Loucy (cell line): ENCODE data around the gene JARID2.

ENCODE experiments used
- H2AFZ ChIP-seq: fragments of 200-600 bp; sonication (generic); 2 replicates; pipeline ENCODE4 v1.6.0; 2016; ENCODE audit warnings: antibody characterized with exemption, mild to moderate bottlenecking, low read length, moderate library complexity
- H3F3A ChIP-seq: fragments of 200-600 bp; 2 replicates; pipeline ENCODE4 v1.6.0; 2016; ENCODE audit warnings: antibody characterized with exemption, low read depth, mild to moderate bottlenecking
- H3K27me3 ChIP-seq: fragments of 200-600 bp; sonication (generic); 2 replicates; pipeline ENCODE4 v1.6.1; 2014; ENCODE audit warnings: low read length, mild to moderate bottlenecking; ENCODE audit not compliant: insufficient read depth, poor library complexity, severe bottlenecking
- H3K36me3 ChIP-seq: fragments of 200-600 bp; sonication (generic); 2 replicates; pipeline ENCODE4 v1.6.1; 2016; ENCODE audit warnings: low read length; ENCODE audit not compliant: insufficient read depth
- H3K4me1 ChIP-seq: fragments of 200-600 bp; sonication (generic); 2 replicates; pipeline ENCODE4 v1.5.1; 2014; ENCODE audit warnings: low read length, mild to moderate bottlenecking; ENCODE audit not compliant: insufficient read depth, poor library complexity, severe bottlenecking
- H3K4me2 ChIP-seq: fragments of 200-600 bp; sonication (generic); 2 replicates; pipeline ENCODE4 v1.6.0; 2014; ENCODE audit warnings: antibody characterized with exemption, low read length, low read depth, mild to moderate bottlenecking; ENCODE audit not compliant: poor library complexity, severe bottlenecking
- H3K4me3 ChIP-seq: fragments of 200-600 bp; sonication (generic); 2 replicates; pipeline ENCODE4 v1.5.1; 2014; ENCODE audit warnings: low read length, mild to moderate bottlenecking, mixed read lengths; ENCODE audit not compliant: poor library complexity, severe bottlenecking
- H3K79me2 ChIP-seq: fragments of 200-600 bp; sonication (generic); 2 replicates; pipeline ENCODE4 v1.6.1; 2014; ENCODE audit warnings: low read length; ENCODE audit not compliant: insufficient read depth
- H3K9ac ChIP-seq: fragments of 200-600 bp; sonication (generic); 2 replicates; pipeline ENCODE4 v1.6.0; 2014; ENCODE audit warnings: mild to moderate bottlenecking, low read depth, low read length, moderate library complexity; ENCODE audit not compliant: poor library complexity, severe bottlenecking
- H3K9me2 ChIP-seq: fragments of 200-600 bp; sonication (generic); replicated peaks from 2 replicates; pipeline ENCODE4 v1.6.1; 2016; ENCODE audit warnings: low read depth, low read length, mixed read lengths
- H3K9me3 ChIP-seq: fragments of 200-600 bp; sonication (generic); 2 replicates; pipeline ENCODE4 v1.6.1; 2014; ENCODE audit warnings: mild to moderate bottlenecking, antibody characterized with exemption, low read length, low read depth; ENCODE audit not compliant: insufficient read depth
- H4K20me1 ChIP-seq: fragments of 200-600 bp; sonication (generic); 2 replicates; pipeline ENCODE4 v1.6.0; 2014; ENCODE audit warnings: antibody characterized with exemption, low read length, mild to moderate bottlenecking; ENCODE audit not compliant: insufficient read depth, poor library complexity, severe bottlenecking
- EZH2phosphoT487 ChIP-seq: fragments of 200-600 bp; IDR thresholded peaks from 2 replicates; pipeline ENCODE4 v1.6.1; 2018; ENCODE audit warnings: antibody characterized with exemption, mild to moderate bottlenecking, moderate library complexity, borderline replicate concordance
- TF ChIP-seq, protein P1 (sequence below): fragments of 200-600 bp; sonication (generic); conservative IDR thresholded peaks from 2 replicates; pipeline ENCODE4 v1.5.1; 2014; ENCODE audit warnings: mild to moderate bottlenecking, antibody characterized with exemption, low read length

JARID2 gene

DNA sequence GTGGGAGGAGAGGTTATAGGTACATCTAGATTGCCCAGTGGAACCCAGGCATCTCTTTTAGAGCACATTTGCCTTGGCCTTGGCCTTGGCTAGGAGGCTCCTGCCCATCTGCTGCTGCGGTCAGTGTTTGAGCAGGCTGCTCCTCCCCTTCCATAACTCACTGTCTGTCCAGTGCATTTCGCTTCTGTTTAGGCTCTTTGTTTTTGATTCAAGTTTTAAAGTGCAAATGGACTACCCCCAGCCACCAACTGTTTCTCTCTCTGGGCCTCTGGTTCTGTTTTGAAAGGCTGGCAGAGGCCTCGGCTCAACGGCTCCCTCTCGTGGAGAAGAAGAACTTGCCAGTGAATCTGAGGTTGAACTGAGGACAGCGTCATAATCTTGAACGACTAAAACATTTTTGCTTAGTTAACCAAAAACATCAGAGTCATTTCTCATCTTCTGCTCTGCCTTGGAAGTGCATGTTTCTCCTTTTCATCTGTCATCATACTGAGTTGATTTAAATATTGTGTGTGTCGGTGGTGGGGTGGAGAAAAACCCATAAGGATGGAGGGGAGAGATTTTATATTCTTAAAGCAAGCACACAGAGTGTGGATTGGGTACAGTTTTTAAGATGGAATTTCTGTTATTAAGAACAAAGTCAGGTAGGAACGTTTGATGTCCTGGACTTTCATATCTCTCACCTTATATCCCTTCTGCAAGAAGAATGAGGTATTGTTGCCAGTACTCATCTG lies 245.6 kb downstream of the JARID2 start:
- H2AFZ ChIP-seq: no peak overlapping the region

DNA sequence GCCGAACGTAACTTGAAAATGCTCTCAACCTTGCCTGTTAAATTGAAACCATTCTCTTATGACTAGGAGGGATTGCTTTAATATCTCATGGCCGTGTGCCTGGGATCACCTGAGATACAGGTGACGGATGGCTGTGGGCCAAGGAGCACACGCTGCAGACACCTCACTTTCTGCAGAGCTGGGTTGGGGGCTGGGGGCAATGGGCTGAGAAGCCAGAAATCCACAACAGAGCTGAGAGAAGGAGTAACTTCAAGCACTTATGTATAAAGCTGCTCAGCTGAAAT lies 246.1 kb downstream of the JARID2 start:
- peaks cover 10% of the 10 kb centered on the region; the same call in 1 of the 2 replicates for H3F3A ChIP-seq
- peaks cover 19% of the 10 kb centered on the region for H3K4me1 ChIP-seq
- peaks cover 98% of the 10 kb centered on the region for H3K36me3 ChIP-seq
- no peaks in the 10 kb centered on the region for H3K9me2 ChIP-seq
- TF ChIP-seq, protein P1, sequence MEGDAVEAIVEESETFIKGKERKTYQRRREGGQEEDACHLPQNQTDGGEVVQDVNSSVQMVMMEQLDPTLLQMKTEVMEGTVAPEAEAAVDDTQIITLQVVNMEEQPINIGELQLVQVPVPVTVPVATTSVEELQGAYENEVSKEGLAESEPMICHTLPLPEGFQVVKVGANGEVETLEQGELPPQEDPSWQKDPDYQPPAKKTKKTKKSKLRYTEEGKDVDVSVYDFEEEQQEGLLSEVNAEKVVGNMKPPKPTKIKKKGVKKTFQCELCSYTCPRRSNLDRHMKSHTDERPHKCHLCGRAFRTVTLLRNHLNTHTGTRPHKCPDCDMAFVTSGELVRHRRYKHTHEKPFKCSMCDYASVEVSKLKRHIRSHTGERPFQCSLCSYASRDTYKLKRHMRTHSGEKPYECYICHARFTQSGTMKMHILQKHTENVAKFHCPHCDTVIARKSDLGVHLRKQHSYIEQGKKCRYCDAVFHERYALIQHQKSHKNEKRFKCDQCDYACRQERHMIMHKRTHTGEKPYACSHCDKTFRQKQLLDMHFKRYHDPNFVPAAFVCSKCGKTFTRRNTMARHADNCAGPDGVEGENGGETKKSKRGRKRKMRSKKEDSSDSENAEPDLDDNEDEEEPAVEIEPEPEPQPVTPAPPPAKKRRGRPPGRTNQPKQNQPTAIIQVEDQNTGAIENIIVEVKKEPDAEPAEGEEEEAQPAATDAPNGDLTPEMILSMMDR: no peak
- TF ChIP-seq EZH2phosphoT487: no peak
- H3K9ac ChIP-seq: no peak overlapping the region
- no peak overlapping the region for H2AFZ ChIP-seq
- H3K9me3 ChIP-seq: no peaks in the 10 kb centered on the region
- H3K4me2 ChIP-seq: no peak overlapping the region
- peaks cover 79% of the 10 kb centered on the region for H4K20me1 ChIP-seq
- no peak overlapping the region for H3K4me3 ChIP-seq
- peaks cover 96% of the 10 kb centered on the region for H3K79me2 ChIP-seq
- no peaks in the 10 kb centered on the region for H3K27me3 ChIP-seq

More for the DNA sequence above, 245.6 kb downstream of the JARID2 start:
- Histone ChIP-seq H3K9ac (no peak overlapping the region), H3K9me3 (no peaks in the 10 kb centered on the region), H3K9me2 (no peaks in the 10 kb centered on the region), H3K4me2 (no peak overlapping the region), H3K36me3 (peaks cover 98% of the 10 kb centered on the region), H3K4me3 (no peak overlapping the region), H3F3A (peaks cover 10% of the 10 kb centered on the region; the same call in 1 of the 2 replicates), H3K27me3 (no peaks in the 10 kb centered on the region), H4K20me1 (peaks cover 81% of the 10 kb centered on the region), H3K4me1 (peaks cover 19% of the 10 kb centered on the region), H3K79me2 (peaks cover 96% of the 10 kb centered on the region)
- TF ChIP-seq, protein P1: peak; percentile 98
- TF ChIP-seq EZH2phosphoT487: no peak

DNA sequence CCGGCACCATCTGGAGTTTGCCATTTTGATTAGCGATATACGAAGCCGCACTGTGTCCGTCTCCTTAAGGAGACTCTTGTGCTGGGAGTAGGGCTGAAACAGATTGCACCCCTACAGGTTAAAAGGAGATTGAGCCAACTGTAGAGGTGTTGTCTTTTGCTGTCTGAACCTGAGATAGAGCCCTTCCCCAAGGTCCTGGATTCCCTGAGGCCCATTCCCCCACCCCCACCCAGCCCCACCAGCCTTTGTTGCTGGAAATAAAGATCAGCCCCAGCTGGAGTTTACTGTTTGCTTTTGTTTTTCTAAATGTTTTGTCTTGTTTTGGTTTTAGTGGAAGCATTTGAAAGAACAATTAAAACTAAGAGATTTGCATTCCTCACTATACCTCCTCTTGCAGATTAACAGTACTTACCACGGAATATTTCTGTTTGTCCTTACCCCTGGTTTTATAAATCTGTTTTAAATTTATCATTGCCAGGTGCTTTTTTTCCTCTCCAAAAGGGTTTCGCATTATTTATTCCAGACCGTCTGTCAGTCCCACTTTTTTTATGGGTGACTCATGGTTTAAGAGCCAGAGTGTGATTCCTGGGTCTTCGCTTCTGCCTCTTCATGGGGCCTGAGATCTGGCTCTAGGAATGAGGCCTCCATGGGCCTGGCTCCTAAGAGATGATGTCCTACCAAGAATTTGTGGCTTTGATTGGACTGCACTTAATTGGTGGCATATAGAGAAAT lies 247.7 kb downstream of the JARID2 start:
- TF ChIP-seq, protein P1: no peak
- TF ChIP-seq EZH2phosphoT487: no peak
- H2AFZ ChIP-seq: no peak overlapping the region
- H3K79me2 ChIP-seq: peaks cover 95% of the 10 kb centered on the region
- H3K9me2 ChIP-seq: no peaks in the 10 kb centered on the region
- H3K9ac ChIP-seq: no peak overlapping the region
- H3F3A ChIP-seq: peaks cover 10% of the 10 kb centered on the region; the same call in 1 of the 2 replicates
- peaks cover 19% of the 10 kb centered on the region for H3K4me1 ChIP-seq
- H3K27me3 ChIP-seq: no peaks in the 10 kb centered on the region
- H3K4me3 ChIP-seq: no peak overlapping the region
- no peaks in the 10 kb centered on the region for H3K9me3 ChIP-seq
- H3K4me2 ChIP-seq: no peak overlapping the region
- peaks cover 81% of the 10 kb centered on the region for H4K20me1 ChIP-seq
- peaks cover 97% of the 10 kb centered on the region for H3K36me3 ChIP-seq
